IPS-18a (cell line): ENCODE data around the gene MGMT.

Experiments used
- H3K27ac ChIP-seq: one replicate; pipeline ENCODE4 v1.5.1; 2013; ENCODE audit warnings: low read length
- H3K27me3 ChIP-seq: one replicate; pipeline ENCODE4 v1.6.1; 2013; ENCODE audit warnings: mild to moderate bottlenecking, low read length; ENCODE audit not compliant: control insufficient read depth, insufficient read depth
- H3K36me3 ChIP-seq: one replicate; pipeline ENCODE4 v1.6.1; 2013; ENCODE audit warnings: low read depth, low read length; ENCODE audit not compliant: control insufficient read depth
- H3K4me1 ChIP-seq: one replicate; pipeline ENCODE4 v1.6.1; 2013; ENCODE audit warnings: low read depth, low read length; ENCODE audit not compliant: control insufficient read depth
- H3K4me3 ChIP-seq: one replicate; pipeline ENCODE4 v1.5.1; 2013; ENCODE audit warnings: low read length
- H3K9ac ChIP-seq: one replicate; pipeline ENCODE4 v1.6.1; 2013; ENCODE audit warnings: mild to moderate bottlenecking, low read length, moderate library complexity
- H3K9me3 ChIP-seq: one replicate; pipeline ENCODE4 v1.6.1; 2013; ENCODE audit warnings: low read depth, low read length; ENCODE audit not compliant: control insufficient read depth

MGMT gene

DNA sequence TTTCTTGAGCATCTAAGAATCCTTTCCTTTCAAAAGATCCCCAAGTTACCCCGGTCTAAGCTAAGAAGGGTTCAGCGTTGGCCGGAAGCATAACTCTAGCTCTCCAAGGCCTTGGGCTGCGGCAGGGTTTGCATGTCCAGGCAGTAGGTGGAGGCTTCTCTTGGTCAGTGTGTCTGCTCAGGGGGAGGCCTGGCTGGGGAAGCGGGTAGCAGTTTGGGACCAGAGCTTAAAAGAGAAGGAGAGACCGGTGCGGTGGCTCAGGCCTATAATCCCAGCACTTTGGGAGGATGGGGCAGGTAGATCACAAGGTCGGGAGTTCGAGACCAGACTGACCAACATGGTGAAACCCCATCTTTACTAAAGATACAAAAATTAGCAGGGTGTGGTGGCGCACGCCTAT is 226.3 kb downstream of the MGMT start:
- Histone ChIP-seq H3K9me3 (no peaks in the 10 kb centered on the region), H3K4me1 (peaks cover 3% of the 10 kb centered on the region), H3K36me3 (no peaks in the 10 kb centered on the region), H3K9ac (no peak overlapping the region), H3K27ac (no peak overlapping the region), H3K4me3 (no peak overlapping the region), H3K27me3 (no peaks in the 10 kb centered on the region)

DNA sequence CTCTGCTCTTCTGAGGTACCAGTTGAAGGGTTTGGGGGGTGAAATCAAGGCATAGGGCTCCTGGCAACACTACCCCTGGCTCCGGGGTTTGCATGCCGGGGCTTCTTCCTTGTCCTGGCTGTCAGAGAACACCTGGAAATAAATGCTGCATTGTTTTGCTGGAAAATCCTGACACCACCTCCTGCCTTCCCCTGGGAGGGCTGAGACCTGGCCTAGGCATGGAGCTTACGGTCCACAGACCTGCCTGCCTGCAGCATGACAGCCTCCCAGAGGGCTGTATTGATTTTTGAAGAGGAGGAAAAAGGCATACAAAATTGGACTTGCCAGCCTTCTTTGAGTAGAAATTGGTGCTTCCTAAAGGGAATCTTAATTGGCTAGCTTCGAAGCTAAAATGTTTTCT is 227.1 kb downstream of the MGMT start:
- Histone ChIP-seq H3K27me3 (no peaks in the 10 kb centered on the region), H3K4me3 (no peak overlapping the region), H3K9me3 (no peaks in the 10 kb centered on the region), H3K27ac (no peak overlapping the region), H3K36me3 (no peaks in the 10 kb centered on the region), H3K9ac (no peak overlapping the region), H3K4me1 (peaks cover 3% of the 10 kb centered on the region)

DNA sequence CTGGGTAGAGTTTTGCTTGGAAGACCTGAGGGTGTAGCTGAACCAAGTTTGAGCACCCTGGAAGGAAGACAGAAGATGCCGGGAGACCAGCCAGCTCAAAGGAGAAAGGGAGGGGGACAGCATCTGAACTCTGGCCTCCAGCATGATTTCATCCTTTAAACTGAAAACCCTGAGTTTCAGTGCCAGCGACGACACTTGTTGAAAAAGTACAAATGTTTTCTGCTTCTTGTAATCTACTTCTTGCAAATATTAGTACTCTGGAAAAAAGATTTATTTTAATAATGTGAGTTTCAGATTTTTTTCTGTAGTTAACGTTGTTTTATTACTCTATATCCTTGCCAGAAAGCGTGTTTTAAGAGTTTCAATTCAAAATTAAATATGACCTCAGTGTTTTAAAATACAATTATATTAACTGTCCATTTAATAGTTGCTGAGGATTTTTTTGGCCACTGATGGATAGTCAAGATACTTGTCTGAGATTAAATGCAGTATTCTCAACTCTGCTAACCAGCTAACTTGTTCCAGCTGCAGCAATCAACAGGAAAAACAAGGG is 227.7 kb downstream of the MGMT start:
- Histone ChIP-seq H3K4me3 (no peak overlapping the region), H3K9ac (no peak overlapping the region), H3K27me3 (no peaks in the 10 kb centered on the region), H3K9me3 (no peaks in the 10 kb centered on the region), H3K36me3 (no peaks in the 10 kb centered on the region), H3K27ac (no peak overlapping the region), H3K4me1 (peaks cover 3% of the 10 kb centered on the region)

DNA sequence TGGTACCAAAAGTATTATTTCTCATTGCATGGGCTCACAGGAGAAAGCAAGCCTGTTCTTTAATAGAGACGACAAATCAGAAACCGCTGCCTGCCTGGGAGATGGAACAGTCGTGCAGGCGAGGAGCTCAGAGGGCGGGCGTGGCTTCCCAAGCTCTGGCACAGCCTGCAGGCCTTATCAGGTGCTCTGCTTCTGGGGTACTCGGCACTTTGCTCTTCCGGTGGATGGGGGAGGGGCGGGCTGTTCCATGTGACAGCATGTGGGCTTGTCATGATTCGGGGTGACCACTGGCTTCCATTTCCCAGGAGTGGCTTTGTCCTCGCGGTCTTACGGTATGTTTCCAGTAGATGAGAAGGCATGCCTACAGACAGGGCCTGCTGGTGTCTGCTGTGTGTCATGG is 228.6 kb downstream of the MGMT start:
- no peak overlapping the region for H3K27ac ChIP-seq
- H3K4me1 ChIP-seq: peaks cover 3% of the 10 kb centered on the region
- no peak overlapping the region for H3K4me3 ChIP-seq
- no peak overlapping the region for H3K9ac ChIP-seq
- H3K36me3 ChIP-seq: no peaks in the 10 kb centered on the region
- H3K27me3 ChIP-seq: no peaks in the 10 kb centered on the region
- no peaks in the 10 kb centered on the region for H3K9me3 ChIP-seq

DNA sequence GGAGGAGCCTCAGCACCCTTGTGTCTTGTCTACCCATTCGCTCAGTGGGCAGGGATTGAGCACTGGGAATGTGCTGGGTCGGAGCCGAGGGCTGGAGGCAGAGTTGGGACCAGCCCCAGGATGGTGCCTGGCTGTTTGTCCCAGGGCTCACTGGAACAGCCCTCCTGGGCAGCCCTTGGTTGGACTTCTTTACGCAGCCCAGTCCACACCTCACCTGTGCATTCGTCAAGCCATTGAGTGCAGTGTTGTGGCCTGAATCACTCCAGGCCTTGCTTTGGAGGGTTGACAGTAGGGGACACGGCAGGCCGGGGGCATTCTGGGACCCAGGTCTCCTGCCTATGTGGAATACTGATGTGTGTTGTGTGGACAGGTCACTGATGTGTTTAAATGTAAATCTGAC is 229.6 kb downstream of the MGMT start:
- Histone ChIP-seq H3K9me3 (no peaks in the 10 kb centered on the region), H3K27me3 (no peaks in the 10 kb centered on the region), H3K9ac (no peak overlapping the region), H3K4me3 (no peak overlapping the region), H3K27ac (no peak overlapping the region), H3K4me1 (peaks cover 3% of the 10 kb centered on the region), H3K36me3 (no peaks in the 10 kb centered on the region)

DNA sequence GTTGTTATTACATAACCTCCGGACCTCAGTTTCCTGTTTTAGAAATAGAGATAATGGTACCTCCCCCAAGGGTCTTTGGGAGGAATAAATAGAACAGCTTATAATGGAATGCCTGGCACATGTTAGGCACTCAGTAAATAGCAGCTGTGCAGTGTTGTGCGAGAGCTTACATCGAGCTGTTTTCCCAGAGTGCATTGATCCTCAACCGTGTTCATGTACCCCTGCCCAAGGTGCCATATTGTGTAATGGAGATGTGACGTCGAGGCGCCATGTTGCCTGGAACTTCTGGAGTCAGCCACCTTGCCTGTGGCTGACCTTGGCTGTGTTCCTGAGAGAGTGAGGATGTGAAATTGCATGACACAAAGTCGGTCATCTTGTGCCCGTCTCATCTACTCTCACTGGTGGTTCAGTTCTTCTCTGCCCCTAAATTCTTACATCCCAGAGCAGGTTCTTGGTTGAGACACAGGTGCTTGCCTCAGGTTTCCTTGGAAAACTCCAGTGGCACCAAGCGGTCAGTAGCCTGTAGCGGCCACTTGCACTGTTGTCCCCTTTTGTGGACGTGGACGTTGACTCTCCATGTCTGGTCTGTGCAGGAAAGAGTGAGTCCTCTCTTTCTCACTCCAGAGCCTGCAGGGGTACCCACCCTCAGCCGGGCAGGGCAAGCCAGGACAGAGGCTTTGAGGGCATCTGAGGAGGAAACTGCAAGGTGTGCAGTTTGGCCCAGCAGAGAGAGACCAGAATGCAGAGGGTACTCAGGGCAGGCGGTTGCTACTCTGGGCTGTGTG is 230.6 kb downstream of the MGMT start:
- Histone ChIP-seq H3K27me3 (no peaks in the 10 kb centered on the region), H3K9ac (no peak overlapping the region), H3K9me3 (no peaks in the 10 kb centered on the region), H3K4me3 (no peak overlapping the region), H3K4me1 (peaks cover 3% of the 10 kb centered on the region), H3K27ac (no peak overlapping the region), H3K36me3 (no peaks in the 10 kb centered on the region)

DNA sequence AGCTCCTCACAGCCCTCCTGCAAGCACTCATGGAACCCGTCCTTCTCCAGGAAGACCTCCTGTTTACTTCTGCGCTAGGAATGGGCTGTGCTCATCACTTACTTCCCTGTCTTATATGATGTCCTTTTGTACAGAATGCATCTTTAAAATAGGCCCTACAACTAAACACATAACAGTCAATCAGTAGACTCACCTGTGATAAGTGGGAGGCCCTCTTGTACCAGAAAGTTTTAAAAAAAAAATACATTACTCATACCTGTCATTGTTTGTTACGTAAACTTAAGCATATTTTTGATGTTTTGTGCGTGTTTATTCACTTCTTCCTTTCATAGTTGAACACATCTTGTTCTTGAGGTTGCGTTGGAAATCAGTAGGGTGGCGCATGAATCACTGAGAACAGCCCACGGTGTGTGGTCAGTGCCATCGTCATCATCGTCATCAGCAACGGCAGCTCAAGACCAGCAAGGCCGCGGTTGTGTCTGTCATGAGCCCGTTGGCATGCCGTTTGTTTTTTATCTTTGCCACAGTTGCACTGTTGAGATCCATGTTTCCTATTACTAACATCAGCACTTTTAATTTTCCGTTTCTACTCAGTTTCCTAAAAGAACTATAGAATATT is 232.8 kb downstream of the MGMT start:
- H3K4me3 ChIP-seq: no peak overlapping the region
- H3K4me1 ChIP-seq: peaks cover 3% of the 10 kb centered on the region
- H3K36me3 ChIP-seq: no peaks in the 10 kb centered on the region
- no peak overlapping the region for H3K9ac ChIP-seq
- no peaks in the 10 kb centered on the region for H3K9me3 ChIP-seq
- no peaks in the 10 kb centered on the region for H3K27me3 ChIP-seq
- H3K27ac ChIP-seq: no peak overlapping the region

DNA sequence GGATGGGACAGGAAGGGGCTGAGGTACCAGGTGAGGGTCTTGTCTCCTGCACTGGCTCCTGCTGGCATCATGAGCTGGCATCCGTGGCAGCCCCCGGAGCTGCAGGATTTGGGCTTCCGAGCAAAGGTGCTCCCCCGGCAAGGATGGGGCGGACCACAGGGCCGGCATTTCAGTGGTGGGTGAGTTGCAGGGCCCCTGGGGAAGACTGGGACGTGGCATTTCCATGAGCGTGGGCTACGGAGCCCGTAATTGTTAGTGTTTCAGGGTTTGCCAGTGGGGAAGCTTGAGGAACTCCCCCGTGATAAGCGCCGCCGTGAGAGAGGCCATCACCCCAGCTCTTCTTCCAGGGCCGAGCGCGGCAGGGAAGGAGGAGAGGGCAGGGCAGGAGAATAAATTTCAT is 235.6 kb downstream of the MGMT start:
- Histone ChIP-seq H3K9me3 (no peaks in the 10 kb centered on the region), H3K4me3 (no peak overlapping the region), H3K27me3 (no peaks in the 10 kb centered on the region), H3K9ac (no peak overlapping the region), H3K27ac (no peak overlapping the region), H3K36me3 (no peaks in the 10 kb centered on the region), H3K4me1 (peaks cover 3% of the 10 kb centered on the region)

DNA sequence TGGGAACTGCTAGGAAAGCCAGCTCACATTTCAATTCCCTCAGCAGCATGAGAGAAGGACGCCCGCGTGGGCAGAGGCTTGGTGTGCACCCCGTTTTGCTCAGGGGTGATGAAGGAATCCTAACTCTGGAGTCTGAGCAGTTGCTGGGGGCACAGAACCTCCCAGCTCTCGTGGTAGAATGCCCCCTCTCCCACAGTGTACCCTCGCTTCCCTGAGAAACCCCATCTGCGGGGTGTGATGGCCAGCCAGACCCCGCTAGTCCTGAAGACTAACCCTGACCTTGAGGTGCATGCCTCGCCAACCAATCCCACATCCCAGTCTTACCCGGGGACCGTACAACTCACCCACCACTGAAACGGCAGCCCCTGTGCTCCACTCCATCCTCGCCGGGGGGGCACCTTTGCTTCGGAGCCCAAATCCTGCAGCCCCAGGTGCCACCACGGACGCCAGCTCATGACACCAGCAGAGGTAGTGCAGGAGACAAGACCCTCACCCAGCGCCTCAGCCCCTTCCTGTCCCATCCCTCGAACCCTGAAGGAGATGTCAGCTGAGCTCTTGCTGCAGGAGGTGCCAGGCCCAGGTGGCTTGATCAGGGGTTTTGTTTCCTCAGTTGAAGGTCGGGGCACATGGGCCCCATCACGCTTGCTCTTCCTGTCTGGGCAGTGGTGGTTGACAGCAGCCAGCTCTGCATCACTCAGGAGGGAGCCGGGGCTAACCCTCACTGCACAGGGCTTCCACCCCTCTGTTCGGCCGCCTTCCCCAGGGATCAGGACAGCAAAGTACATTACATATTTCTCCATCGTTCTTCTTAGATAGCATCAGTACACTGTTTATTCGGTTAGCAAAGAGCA is 236.5 kb downstream of the MGMT start:
- peaks cover 3% of the 10 kb centered on the region for H3K4me1 ChIP-seq
- H3K27ac ChIP-seq: no peak overlapping the region
- H3K36me3 ChIP-seq: no peaks in the 10 kb centered on the region
- H3K27me3 ChIP-seq: no peaks in the 10 kb centered on the region
- no peaks in the 10 kb centered on the region for H3K9me3 ChIP-seq
- no peak overlapping the region for H3K4me3 ChIP-seq
- H3K9ac ChIP-seq: no peak overlapping the region

DNA sequence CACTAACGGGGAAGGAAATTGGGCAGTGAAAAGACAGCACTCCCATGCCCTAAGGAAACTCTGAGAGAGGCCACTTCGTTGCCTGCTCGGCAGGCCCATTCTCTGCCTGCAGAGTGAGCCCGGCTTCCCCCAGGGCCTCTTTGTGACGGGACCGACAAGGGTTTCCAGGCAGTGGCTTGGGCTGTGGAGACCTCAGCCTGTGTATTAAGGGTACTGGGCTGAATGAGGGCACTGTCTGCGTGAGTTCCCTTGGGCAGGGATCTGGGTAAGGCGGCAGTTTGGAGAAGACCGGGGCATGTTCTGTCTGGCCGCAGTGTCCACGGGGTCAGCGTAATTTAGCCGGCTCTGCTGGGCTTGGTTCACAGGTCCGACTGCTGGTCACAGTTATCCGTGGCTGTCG is 237.2 kb downstream of the MGMT start:
- Histone ChIP-seq H3K4me3 (no peak overlapping the region), H3K36me3 (no peaks in the 10 kb centered on the region), H3K9me3 (no peaks in the 10 kb centered on the region), H3K4me1 (peaks cover 3% of the 10 kb centered on the region), H3K9ac (no peak overlapping the region), H3K27me3 (no peaks in the 10 kb centered on the region), H3K27ac (no peak overlapping the region)

DNA sequence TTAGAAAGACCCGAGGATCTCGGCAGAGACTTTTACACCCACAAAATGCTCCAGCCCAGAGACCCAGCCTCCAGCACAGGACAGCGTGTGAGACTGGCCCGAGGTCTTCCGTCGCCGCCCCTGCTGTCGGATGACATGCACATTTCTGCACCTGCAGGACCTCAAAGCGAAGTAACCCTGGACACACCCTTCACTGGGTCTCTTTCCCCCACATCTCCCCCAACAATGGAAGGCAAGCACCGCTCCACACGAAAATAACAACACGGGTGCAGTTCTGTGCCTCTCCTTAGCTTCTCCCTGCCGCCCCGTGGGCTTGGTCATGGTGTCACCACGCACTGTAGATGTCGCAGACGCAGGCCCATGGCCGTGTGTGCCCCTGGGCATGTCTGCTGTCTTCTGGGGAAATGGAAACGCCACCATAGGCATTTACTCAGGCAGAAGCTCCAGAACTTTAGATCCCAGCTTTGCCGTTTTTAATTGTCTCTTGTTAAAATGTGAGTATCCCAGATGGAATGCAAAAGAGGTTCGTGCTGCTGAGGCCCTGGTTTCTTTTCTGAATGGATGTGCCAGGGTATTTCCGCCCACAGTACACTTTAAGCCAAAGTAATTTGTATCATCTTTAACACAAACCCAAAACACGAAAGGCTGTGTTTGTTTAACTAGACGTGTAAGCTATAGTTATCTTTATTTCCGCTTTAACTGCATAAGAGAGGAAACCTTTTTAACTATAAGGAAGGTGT is 237.9 kb downstream of the MGMT start:
- no peaks in the 10 kb centered on the region for H3K27me3 ChIP-seq
- H3K4me1 ChIP-seq: peaks cover 3% of the 10 kb centered on the region
- H3K4me3 ChIP-seq: no peak overlapping the region
- H3K9ac ChIP-seq: no peak overlapping the region
- H3K36me3 ChIP-seq: no peaks in the 10 kb centered on the region
- H3K9me3 ChIP-seq: no peaks in the 10 kb centered on the region
- H3K27ac ChIP-seq: no peak overlapping the region
